Activated naive CD8-positive, alpha-beta T cell treated with anti-CD3 and anti-CD28 coated beads, Interleukin-2, amount 50 U/mL, for 24 hours (primary cell): ENCODE data around the gene ANKRD13D.

ENCODE experiments used
- ATAC-seq: fragments of 150-1000 bp; cut with Tn5 transposase; one replicate; pipeline ENCODE4 v1.10.0; 2021
- DNase-seq: peaks from one replicate; pipeline ENCODE4 v3.0.0; 2021
- H3K27ac Mint-ChIP-seq: one replicate; pipeline ENCODE4 v1.8.0; 2021; ENCODE audit warnings: mild to moderate bottlenecking, mixed read lengths
- H3K27me3 Mint-ChIP-seq: one replicate; pipeline ENCODE4 v1.8.0; 2021; ENCODE audit warnings: mixed read lengths
- H3K36me3 Mint-ChIP-seq: one replicate; pipeline ENCODE4 v1.8.0; 2021; ENCODE audit warnings: low read depth, mixed read lengths
- H3K4me1 Mint-ChIP-seq: one replicate; pipeline ENCODE4 v1.8.0; 2021; ENCODE audit warnings: mixed read lengths
- H3K4me3 Mint-ChIP-seq: one replicate; pipeline ENCODE4 v1.8.0; 2021; ENCODE audit warnings: mild to moderate bottlenecking, moderate library complexity, mixed read lengths
- H3K9me3 Mint-ChIP-seq: one replicate; pipeline ENCODE4 v1.8.0; 2021; ENCODE audit warnings: mixed read lengths

ANKRD13D gene

DNA sequence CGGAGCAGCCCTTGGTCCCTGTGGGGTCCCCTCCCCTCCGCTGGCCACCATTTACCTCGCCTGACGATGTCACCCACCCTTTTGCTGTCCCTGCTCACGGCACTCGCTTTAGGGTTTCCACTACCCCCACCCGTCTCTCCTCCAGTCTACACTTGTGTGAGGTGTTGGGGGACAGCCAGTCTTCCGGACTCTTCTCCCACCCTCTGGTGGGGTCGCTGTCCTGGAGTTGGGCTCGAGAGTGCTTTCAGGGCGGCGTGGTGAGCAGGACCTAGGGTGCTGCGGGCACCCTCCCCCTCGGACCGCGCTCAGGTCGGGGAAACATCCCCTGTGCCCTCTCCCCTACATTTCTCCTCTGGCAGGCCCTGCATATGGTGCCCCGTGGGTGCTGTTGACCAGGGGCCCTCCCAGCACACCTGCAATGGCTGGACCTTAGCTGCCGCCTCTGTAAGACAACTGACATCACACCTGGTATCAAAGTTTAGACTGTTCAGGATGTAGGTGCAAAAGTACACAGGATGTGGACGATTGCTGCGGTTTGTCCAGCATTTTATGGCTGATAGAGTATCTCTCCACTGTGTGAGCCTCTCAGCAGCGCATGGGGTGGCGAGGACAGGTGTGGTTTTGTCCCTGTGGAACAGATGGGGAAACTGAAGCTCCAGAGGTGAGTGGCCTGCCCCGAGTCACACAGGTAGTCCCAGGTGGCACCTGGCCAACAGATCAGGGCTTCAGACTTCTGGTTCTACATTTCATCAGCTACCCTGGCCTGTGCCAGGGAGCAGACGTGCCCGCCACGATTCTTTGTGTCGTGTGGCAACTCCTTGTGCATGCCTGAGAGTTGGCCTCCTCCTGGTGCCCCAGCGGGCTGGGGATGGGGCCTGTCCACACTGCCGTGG is 21.7 kb upstream of the ANKRD13D start:
- no peak for DNase-seq
- Mint-ChIP-seq H3K9me3 (no peaks in the 10 kb centered on the region), H3K4me3 (peak overlapping the region; percentile 95), H3K27me3 (peaks cover 2% of the 10 kb centered on the region), H3K36me3 (peaks cover 43% of the 10 kb centered on the region), H3K4me1 (peaks cover 86% of the 10 kb centered on the region), H3K27ac (peak overlapping the region; percentile 100)
- no peak for ATAC-seq

DNA sequence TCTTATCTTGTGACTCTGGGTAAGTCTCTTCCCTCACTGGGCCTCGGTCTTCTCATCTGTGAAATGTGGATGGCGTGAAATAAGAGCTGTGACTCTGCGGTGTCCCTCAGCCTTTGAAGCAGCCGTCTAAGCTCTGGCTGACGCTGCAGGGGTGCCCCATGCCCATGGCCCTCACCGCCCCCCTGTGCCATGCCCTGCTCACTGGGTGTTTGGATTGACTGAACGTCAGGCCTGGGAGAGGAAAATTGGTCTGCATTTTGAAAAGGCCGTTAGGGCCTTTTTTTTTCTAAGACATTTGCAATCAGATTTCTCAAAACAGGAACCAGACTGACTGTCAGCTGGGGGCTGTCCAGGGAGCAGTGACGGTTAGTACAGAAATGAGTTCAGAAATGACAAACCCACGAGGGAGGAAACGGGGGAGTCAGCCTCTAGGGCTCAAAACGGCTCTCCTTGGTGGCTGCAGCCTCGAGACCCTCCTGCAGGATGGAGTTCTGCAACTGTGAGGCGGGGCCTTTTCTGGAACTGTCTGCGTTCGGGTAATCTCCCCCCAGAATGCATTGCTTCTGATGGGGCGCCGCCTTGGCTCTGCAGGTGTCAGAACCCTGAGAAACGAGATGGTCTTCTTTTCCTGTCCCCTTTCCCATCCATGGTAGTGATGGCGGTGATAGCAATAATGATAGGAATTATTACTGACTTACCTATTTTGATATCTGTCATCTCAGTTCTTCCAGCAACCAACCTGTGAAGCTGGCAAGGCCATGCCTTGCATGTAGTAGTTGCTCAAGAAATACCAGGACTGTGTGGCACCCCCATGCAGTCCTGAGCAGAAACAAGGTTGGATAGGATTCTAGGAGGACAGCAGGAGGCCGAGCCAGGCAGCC is 20.8 kb upstream of the ANKRD13D start:
- Mint-ChIP-seq H3K27me3 (no peaks in the 10 kb centered on the region), H3K4me3 (peak overlapping the region; percentile 95), H3K36me3 (peaks cover 48% of the 10 kb centered on the region), H3K9me3 (no peaks in the 10 kb centered on the region), H3K4me1 (peaks cover 86% of the 10 kb centered on the region), H3K27ac (peak overlapping the region; percentile 100)
- ATAC-seq (peak; percentile 61), DNase-seq (peak; percentile 75)

DNA sequence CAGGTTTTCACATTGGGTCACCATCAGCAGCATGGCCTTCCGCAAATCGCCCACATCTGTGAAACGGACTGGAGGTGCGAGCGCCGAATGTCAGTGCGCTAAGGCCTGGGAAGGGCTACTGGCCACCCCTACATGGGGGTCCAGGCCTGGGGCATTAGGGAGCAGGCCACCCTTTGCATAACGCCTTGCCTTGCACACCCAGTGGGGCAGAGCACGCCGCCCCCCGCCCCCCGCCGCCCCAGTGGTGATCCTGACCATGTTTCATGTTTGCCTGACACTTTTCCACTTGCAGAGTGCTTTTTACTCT is 20.2 kb upstream of the ANKRD13D start:
- peaks cover 86% of the 10 kb centered on the region for H3K4me1 Mint-ChIP-seq
- DNase-seq (no peak), ATAC-seq (no peak)
- peaks cover 50% of the 10 kb centered on the region for H3K36me3 Mint-ChIP-seq
- no peaks in the 10 kb centered on the region for H3K27me3 Mint-ChIP-seq
- H3K9me3 Mint-ChIP-seq: no peaks in the 10 kb centered on the region
- H3K27ac Mint-ChIP-seq: peak overlapping the region; percentile 100
- peak overlapping the region; percentile 95 for H3K4me3 Mint-ChIP-seq

DNA sequence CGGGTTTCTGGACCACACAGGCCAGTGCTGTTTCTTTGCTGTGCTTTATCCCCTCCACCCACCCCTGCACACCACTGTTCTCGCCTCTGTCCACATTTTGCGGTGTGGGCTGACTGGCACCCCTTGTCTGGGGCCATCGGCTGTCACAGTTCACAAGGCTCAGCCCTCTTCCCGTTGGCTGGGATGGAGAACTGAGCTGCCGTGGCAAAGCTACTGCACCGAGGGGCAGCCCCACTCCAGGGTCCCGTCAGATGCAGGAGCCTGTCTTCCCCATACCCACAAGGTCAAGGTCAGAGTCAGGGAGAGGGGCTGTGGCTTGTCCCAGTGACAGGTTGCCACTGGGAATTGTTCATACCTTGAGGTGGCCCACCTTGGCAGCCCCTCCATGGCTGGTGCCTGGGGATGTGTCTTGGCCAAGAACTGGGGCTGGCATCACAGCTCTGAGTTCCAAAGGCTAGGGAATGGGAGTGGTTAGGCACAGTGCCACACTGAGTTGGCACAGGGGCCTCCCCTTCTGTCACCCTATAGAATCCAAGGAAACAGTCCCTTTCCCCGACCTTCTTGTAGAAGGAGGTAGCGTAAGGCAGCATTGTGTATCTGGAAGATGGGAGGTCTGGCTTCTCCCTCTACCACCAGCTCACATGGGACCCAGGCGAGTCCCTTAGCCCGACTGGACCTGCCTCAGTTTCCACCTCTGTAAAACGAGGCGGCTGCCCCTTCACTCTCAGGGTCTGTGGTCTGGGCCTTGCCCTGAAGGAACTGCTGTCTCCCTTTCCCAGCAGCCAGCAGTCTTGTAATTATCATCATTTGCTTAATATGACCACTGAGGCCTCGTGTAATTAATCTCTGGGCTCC is 19.5 kb upstream of the ANKRD13D start:
- H3K27me3 Mint-ChIP-seq: no peaks in the 10 kb centered on the region
- H3K4me3 Mint-ChIP-seq: peak overlapping the region; percentile 95
- H3K4me1 Mint-ChIP-seq: peaks cover 86% of the 10 kb centered on the region
- peak overlapping the region; percentile 100 for H3K27ac Mint-ChIP-seq
- peaks cover 53% of the 10 kb centered on the region for H3K36me3 Mint-ChIP-seq
- H3K9me3 Mint-ChIP-seq: no peaks in the 10 kb centered on the region
- ATAC-seq (no peak), DNase-seq (no peak)

DNA sequence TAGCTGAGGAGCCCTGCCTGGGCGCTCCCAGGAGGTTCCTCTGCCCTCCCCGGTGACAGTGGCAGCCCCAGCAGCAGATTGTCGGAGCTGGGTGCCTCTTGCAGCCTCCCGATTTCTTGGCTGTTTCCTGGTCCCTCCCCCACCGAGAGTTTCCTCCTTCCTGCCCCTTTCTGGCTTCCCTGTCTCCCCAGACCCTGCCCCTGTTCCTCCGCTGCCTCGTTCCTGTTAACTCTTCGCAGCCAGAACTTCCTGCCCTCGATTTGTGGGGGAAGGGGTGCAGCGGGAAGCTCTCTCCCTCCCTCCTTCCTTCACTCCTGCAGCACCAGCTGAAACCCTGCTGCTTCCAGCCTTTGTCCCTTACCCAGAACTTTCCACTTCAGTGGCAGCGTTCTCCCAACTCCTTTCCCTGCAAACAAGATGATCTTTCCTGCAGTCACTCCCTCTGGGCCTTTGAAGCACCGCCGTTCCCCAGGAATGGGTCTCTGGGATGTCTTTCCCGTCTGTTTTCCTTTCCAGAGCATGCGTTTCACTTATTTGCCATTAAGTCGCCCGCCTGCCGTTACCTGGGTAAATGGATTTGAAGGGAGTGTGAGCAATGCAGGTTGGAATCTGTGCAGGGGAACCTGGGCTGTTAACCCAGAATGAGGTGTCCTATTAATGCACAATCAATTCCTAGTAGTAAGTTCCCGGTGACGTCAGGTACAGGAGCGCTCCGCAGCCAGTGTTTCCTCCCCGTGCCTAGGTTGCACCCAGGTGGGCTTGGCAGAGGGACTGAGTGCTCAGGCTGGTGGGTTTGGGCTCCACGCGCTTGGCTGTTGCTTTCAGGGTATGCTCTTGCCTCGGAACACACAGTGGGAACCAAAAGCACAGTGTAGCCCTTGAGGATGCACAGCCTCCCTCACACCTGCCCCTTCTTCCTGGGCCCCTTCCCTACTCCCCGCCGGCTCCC is 18.6 kb upstream of the ANKRD13D start:
- Mint-ChIP-seq H3K27me3 (no peaks in the 10 kb centered on the region), H3K27ac (peak overlapping the region; percentile 100), H3K9me3 (no peaks in the 10 kb centered on the region), H3K36me3 (peaks cover 57% of the 10 kb centered on the region), H3K4me1 (peaks cover 86% of the 10 kb centered on the region), H3K4me3 (peak overlapping the region; percentile 95)
- no peak for ATAC-seq
- peak; percentile 22 for DNase-seq

DNA sequence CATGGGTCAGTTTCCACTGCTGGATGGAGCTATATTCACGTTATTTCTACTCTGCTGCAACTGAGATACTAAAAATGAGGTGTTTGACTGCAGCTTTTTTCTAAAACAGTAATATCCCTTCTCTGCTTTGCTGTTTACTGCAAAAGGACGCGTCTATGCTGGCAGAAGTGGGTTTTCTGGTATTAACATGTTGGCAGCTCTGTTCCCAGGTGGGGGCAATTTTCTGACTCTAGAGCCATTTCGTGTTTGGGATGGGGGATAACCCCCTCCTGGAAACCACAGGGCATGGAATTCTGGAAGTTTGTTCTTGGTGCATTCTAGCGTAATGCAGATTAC is 17.9 kb upstream of the ANKRD13D start:
- DNase-seq: no peak
- no peak for ATAC-seq
- Mint-ChIP-seq H3K4me3 (peak overlapping the region; percentile 95), H3K36me3 (peaks cover 59% of the 10 kb centered on the region), H3K9me3 (no peaks in the 10 kb centered on the region), H3K4me1 (peaks cover 87% of the 10 kb centered on the region), H3K27me3 (no peaks in the 10 kb centered on the region), H3K27ac (peak overlapping the region; percentile 100)

DNA sequence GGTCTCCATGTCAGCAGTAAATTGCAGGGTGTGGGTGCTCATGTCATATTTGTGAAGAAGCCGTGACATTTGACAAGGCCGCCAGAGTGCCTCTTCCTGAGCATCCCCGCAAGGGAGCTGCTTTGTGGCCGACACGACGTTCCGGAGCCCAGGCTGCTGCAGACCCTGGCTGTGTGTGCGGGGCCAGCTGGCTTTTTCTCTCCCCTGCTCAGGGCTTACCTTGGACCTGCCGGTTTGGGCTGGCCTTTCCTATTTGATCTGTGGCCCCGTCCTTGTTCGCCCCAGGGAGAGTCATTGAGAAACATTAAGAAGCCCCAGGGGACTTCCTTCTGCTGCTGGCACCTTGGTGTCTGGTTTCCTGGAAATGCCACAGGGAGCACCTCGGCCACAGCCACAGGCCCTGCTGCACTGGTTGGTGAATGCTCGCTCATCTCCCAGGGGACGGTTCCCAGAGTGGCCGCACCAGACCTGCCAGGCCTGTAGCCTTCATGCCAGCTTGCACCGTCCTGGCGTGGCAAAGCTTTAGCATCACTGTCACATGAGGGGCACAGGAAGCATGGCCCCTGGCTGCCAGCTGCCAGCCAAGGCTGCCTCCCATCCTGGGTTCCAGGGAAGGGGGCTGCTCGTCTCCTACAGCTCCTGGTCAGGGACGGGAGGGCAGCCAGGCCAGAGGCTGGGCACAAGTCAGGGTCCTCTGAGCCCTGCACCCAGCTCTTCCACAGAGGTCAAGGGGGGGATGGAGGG is 17.4 kb upstream of the ANKRD13D start:
- ATAC-seq (peak; percentile 44), DNase-seq (peak; percentile 81)
- H3K4me1 Mint-ChIP-seq: peaks cover 92% of the 10 kb centered on the region
- H3K9me3 Mint-ChIP-seq: no peaks in the 10 kb centered on the region
- H3K4me3 Mint-ChIP-seq: peak overlapping the region; percentile 95
- no peaks in the 10 kb centered on the region for H3K27me3 Mint-ChIP-seq
- peaks cover 61% of the 10 kb centered on the region for H3K36me3 Mint-ChIP-seq
- H3K27ac Mint-ChIP-seq: peak overlapping the region; percentile 100

DNA sequence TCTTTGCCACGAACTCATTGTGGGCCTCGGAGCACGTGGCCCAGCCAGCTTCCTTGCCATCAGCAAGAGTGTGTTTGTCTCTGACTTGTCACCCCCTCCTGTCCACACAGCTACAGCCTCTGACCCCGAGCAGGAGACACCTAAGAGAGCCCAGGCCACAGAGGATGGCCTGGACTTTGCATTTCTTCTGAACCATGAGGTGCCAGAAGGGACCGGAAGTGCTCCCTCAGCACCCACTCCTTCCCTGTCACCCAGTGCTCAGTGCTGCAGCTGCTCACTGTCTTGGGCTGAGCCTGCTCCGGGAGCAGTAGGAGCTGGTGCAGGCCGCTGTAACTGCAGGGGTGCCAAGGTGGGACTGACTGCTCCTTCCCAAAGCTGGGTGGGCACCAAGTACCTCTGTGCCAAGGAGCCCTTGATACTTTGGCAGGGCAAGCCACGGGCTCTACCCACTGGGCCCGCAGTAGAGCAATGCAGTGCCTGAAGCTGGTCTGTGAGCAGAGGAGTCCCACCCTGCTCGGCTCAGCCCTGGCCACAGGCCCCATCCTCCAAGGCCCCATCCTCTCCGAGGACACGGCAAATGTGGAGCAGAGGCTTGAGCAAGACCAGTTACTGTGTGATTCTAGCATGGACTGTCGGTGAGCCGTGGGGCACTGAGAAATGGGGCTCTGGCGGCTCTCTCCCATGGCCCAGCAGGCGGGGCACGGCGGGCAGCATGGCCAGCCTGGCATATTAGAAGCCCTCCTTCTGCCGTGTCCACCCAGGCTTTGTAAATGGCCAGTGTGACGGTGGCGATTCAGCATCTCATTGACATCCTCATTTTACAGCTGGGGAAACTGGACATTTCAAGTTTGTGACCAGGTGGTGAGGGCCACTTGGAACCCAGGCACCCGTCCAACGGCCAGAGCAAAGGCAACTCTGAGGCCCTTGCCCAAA is 16.5 kb upstream of the ANKRD13D start:
- Mint-ChIP-seq H3K27me3 (no peaks in the 10 kb centered on the region), H3K9me3 (no peaks in the 10 kb centered on the region), H3K36me3 (peaks cover 58% of the 10 kb centered on the region), H3K4me3 (peak overlapping the region; percentile 95), H3K4me1 (peaks cover 98% of the 10 kb centered on the region), H3K27ac (peak overlapping the region; percentile 100)
- DNase-seq: peak; percentile 57
- ATAC-seq: peak; percentile 16

DNA sequence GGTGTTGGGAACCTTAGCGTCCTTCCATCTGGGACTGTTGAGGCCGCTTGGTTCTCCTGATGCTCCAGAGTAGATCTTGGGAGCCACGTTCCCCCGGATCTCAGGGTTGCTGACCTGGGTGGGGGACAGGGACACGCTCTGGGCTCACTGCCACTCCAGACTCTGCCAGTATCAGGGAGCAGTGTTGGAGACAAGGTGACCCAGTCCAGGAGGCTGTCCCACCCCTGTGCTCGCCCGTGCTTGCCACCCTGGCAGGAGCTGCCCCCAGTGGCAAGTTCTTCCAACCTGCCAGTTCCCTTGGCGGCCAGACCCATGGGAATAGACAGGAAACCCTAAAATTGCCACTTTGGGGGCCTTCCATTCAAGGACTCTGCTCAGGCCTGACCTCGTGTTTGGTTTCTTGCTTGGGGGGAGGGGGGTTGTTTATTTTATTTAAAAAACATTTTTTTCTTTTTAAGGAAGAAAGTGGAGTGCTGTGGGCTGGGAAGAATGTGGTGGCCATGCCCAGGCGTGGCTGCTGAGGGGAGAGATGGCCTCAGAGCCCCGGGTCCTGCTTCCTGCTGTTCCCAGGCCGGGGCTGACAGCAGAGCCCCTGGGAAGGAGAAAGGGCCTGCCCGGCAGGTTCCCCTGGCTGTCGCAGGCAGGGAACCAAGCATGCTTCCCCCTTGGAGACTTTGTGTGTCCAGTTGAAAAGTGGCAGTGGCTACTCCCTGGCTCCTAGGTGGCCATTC is 15.7 kb upstream of the ANKRD13D start:
- H3K4me1 Mint-ChIP-seq: peaks cover 98% of the 10 kb centered on the region
- ATAC-seq (no peak), DNase-seq (no peak)
- H3K27me3 Mint-ChIP-seq: no peaks in the 10 kb centered on the region
- peaks cover 53% of the 10 kb centered on the region for H3K36me3 Mint-ChIP-seq
- H3K4me3 Mint-ChIP-seq: peak overlapping the region; percentile 95
- no peaks in the 10 kb centered on the region for H3K9me3 Mint-ChIP-seq
- H3K27ac Mint-ChIP-seq: peak overlapping the region; percentile 100

DNA sequence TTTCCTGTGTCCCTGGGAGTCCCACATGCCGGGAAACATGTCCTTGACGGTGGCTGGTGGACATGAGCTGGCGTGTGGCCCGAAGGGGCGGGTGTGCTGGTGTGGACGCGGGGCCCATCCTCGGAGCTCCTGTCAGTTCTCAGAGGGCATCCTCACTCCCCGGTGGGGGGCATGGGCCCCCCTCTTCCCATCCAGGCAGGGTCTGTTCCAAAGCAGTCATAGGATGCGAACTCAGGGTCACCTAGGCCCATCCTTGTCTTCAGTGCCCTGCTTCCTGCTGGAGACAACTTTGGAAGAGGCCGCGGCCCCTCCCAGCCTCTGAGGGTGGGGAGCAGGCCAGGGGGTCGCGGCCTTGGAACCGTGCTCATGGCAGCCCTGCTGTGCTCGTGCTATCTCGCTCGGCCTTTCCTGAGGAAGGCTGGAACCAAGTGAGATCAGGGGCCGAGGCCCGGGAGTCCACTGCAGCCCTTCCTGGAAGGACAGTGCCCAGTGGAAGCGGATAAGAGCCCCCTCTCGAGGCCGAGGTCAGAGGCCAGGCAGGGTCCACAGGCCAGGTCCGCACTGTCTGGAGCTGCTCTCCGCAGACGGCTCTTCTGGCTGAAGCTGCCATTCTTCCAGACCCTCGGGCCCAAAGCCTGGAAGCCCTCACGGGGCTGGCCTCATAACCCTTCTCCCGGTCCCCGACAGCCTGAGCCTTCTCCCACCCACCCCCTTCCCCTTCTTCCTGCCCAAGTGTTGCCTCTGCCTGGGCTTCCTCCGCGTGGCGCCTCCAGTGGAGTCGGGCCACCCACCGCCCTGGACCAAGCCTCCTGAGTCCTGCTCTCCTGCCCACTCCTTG is 14.1 kb upstream of the ANKRD13D start:
- Mint-ChIP-seq H3K4me1 (peaks cover 95% of the 10 kb centered on the region), H3K27me3 (no peaks in the 10 kb centered on the region), H3K27ac (peak overlapping the region; percentile 100), H3K4me3 (peak overlapping the region; percentile 49), H3K9me3 (no peaks in the 10 kb centered on the region), H3K36me3 (peaks cover 47% of the 10 kb centered on the region)
- no peak for ATAC-seq
- DNase-seq: no peak
